SK-N-MC (cell line): ENCODE measurements around the gene LRRC75A.
"Not testable (repeated sequence)": the region's sequence is repeated elsewhere in the genome, so short reads cannot be mapped to it uniquely, and the experiment has no call there.

Source experiments
- DNase-seq: peaks from one replicate; pipeline ENCODE4 v3.0.0-alpha.2; 2011; ENCODE audit warnings: low read depth, low spot score
- H3K27ac ChIP-seq: fragments of 200-600 bp; sonication (generic); 2 replicates; pipeline ENCODE4 v1.5.1; 2016; ENCODE audit warnings: mixed run types
- H3K36me3 ChIP-seq: fragments of 200-600 bp; sonication (generic); 2 replicates; pipeline ENCODE4 v1.6.1; 2017; ENCODE audit warnings: antibody characterized with exemption, low read length, mixed read lengths; ENCODE audit not compliant: insufficient read depth
- H3K4me3 ChIP-seq: fragments of 200-600 bp; sonication (generic); 2 replicates; pipeline ENCODE4 v1.5.1; 2016
- H3K9ac ChIP-seq: fragments of 200-600 bp; sonication (generic); 2 replicates; pipeline ENCODE4 v1.8.0; 2017; ENCODE audit warnings: mixed run types, mixed read lengths; ENCODE audit not compliant: insufficient read length
- H3K9me3 ChIP-seq: fragments of 200-600 bp; sonication (generic); 2 replicates; pipeline ENCODE4 v1.6.1; 2017; ENCODE audit warnings: low read depth, mild to moderate bottlenecking, antibody characterized with exemption, low read length, moderate library complexity, mixed read lengths
- EZH2 ChIP-seq: fragments of 200-600 bp; sonication (generic); IDR thresholded peaks from one replicate; pipeline ENCODE4 v1.6.1; 2017; ENCODE audit warnings: antibody characterized with exemption
- FOXP2 ChIP-seq: optimal IDR thresholded peaks from 2 replicates; pipeline ENCODE3; 2011; ENCODE audit warnings: mild to moderate bottlenecking, moderate library complexity; ENCODE audit not compliant: insufficient read depth; ENCODE audit errors: extremely low read length, control extremely low read depth
- POLR2AphosphoS5 ChIP-seq: IDR thresholded peaks from 2 replicates; pipeline ENCODE4 v1.6.1; 2012; ENCODE audit warnings: mild to moderate bottlenecking, low read depth, low read length, borderline replicate concordance

The LRRC75A gene, protein sequence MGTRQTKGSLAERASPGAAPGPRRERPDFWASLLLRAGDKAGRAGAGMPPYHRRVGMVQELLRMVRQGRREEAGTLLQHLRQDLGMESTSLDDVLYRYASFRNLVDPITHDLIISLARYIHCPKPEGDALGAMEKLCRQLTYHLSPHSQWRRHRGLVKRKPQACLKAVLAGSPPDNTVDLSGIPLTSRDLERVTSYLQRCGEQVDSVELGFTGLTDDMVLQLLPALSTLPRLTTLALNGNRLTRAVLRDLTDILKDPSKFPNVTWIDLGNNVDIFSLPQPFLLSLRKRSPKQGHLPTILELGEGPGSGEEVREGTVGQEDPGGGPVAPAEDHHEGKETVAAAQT

DNA sequence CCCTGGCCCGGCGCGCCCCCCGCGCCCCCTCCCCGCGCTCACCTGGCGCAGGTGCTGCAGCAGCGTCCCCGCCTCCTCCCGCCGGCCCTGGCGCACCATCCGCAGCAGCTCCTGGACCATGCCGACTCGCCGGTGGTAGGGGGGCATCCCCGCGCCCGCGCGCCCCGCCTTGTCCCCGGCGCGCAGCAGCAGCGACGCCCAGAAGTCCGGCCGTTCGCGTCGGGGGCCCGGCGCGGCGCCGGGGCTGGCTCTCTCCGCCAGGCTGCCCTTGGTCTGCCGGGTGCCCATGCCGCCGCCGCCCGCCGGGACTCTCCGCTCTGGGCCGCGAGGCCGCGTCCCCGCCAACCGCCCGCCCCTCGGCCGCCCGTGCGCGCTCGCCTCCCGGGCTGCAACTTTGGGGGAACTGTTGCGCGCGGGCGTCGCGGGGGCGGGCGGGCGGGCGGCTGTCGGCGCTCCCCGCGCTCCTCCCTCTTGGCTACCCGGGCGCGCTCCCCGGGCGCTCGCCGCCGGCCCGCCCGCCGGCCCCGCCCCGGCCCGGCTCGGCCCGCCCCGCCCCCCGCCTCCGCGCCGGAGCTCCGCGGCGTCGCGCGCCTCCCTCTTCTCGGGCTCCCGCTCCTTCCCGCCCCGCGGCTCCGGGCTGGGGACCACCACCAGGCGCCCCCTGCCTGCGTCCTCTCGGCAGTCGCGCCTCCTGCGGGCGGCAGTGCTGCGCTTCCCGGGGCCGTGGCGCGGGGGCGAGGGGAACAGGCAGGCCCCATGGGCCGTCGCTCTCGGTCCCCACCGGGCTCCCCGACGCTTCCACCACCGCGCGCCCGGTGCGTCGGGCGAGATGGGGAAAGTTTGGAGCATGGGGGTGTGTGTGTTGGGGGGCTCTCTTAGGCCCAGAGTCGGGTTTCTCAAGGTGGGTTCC, at the start of gene LRRC75A:
Gene LRRC75A (minus strand): TSS at position 491 of the 910 bp plus-strand sequence. CDS start 203 bp downstream, at position 288.
- no peaks in the 10 kb centered on the region for H3K36me3 ChIP-seq
- no peak within 1 kb of the TSS for H3K9ac ChIP-seq
- DNase-seq = no peak
- peak within 1 kb of the TSS; percentile 71 for H3K4me3 ChIP-seq
- no peak within 1 kb of the TSS for H3K27ac ChIP-seq
- H3K9me3 ChIP-seq = no peaks in the 10 kb centered on the region
- TF ChIP-seq POLR2AphosphoS5 (no peak), FOXP2 (no peak), EZH2 (no peak)

DNA sequence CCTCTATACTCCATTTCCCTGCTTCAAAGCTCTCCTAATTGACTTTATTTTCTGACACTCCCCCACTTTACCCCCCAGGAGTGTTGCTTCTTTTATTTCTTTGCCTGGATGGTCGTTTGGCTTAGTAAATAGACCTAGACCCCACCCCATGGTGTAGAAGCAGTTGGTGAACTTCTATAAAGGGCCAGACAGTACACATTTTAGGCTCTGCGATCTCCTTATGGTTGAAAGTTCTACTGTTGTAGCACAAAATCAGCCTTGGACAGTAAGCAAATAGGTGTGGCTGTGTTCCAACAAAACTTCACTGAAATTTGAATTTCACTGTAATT, 45.1 kb upstream of the LRRC75A start:
- Histone ChIP-seq H3K4me3 (no peak overlapping the region), H3K27ac (no peak overlapping the region), H3K9me3 (no peaks in the 10 kb centered on the region), H3K36me3 (no peaks in the 10 kb centered on the region), H3K9ac (no peak overlapping the region)
- DNase-seq = no peak
- TF ChIP-seq EZH2 = no peak
- no peak for TF ChIP-seq FOXP2
- TF ChIP-seq POLR2AphosphoS5 = no peak

DNA sequence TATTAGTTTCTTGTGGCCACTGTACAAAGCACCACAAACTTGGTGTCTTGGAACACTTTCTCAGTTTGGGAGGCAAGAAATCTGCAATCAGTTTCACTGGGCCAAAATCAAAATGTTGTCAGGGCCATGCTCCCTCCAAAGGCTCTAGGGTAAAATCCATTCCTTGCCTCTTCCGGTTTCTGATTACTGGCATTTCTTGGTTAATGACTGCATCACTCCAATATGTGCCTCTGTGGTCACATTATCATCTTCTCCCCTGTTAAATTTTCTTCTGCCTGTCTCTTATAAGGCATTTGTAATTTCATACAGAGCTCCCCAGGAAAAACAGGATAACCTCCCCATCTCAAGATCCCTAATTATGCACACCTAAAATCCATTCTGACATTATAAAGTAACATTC, 42.2 kb upstream of the LRRC75A start:
- Histone ChIP-seq H3K27ac (no peak overlapping the region), H3K9me3 (no peaks in the 10 kb centered on the region), H3K36me3 (no peaks in the 10 kb centered on the region), H3K9ac (no peak overlapping the region), H3K4me3 (no peak overlapping the region)
- DNase-seq = no peak
- TF ChIP-seq POLR2AphosphoS5 (no peak), FOXP2 (no peak), EZH2 (no peak)

DNA sequence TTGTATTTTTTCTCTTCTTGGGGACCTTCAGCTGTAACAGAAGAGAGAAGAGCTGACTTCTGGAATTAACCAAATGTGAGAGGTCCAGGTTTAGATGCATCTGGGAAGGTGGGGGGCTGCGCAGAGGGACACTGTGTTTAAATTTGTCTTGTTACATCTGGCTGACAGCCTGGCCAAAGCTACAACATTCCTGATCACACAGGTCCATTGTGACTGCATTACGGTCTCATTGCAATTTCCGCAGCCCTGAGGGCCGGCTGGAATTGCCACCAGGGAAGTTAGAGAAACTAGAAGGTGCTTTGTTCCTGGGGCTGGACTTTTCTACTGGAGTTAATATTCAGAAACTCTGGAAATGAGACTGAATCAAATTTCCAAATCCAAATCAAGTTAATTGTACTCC, 37.9 kb upstream of the LRRC75A start:
- DNase-seq = no peak
- no peak for TF ChIP-seq POLR2AphosphoS5
- TF ChIP-seq EZH2 = no peak
- no peak for TF ChIP-seq FOXP2
- Histone ChIP-seq H3K9ac (no peak overlapping the region), H3K4me3 (no peak overlapping the region), H3K27ac (no peak overlapping the region), H3K9me3 (no peaks in the 10 kb centered on the region), H3K36me3 (no peaks in the 10 kb centered on the region)

DNA sequence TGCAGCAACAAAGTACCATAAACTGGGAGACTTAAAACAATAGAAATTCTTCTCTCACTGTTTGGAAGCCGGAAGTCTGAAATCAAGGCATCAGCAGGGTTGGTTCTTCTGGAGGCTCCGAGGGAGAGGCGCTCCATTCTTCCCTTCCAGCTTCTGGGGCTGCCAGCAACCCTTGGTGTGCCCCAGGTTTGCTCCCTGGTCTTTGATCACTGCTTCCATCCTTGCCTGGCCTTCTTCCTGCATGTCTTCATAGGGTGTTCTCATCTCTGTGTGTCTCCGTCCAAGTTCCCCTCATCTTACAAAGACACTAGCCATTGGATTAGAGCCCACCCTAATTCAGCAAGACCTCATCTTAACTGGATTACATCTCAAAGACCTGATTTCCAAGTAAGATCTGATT, 35.3 kb upstream of the LRRC75A start:
- Histone ChIP-seq H3K27ac (no peak overlapping the region), H3K9ac (no peak overlapping the region), H3K9me3 (no peaks in the 10 kb centered on the region), H3K4me3 (no peak overlapping the region), H3K36me3 (no peaks in the 10 kb centered on the region)
- DNase-seq = no peak
- no peak for TF ChIP-seq POLR2AphosphoS5
- TF ChIP-seq FOXP2 = no peak
- TF ChIP-seq EZH2 = no peak

DNA sequence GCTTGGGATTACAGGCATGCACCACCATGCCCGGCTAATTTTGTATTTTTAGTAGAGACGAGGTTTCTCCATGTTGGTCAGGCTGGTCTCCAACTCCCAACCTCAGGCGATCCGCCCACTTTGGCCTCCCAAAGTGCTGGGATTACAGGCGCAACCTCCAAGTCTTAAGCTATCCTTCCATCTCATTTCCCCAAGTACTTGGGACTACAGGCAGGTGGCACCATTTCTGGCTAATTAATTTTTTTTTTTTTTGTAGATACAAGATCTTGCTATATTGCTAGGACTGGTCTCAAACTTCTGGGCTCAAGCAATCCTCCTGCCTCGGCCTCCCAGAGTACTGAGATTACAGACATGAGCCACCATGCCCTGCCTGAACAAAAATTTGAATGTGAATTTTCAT, 33.6 kb upstream of the LRRC75A start:
- DNase-seq, H3K9me3 ChIP-seq, H3K4me3 ChIP-seq, H3K9ac ChIP-seq, H3K27ac ChIP-seq, H3K36me3 ChIP-seq: not testable (repeated sequence)

DNA sequence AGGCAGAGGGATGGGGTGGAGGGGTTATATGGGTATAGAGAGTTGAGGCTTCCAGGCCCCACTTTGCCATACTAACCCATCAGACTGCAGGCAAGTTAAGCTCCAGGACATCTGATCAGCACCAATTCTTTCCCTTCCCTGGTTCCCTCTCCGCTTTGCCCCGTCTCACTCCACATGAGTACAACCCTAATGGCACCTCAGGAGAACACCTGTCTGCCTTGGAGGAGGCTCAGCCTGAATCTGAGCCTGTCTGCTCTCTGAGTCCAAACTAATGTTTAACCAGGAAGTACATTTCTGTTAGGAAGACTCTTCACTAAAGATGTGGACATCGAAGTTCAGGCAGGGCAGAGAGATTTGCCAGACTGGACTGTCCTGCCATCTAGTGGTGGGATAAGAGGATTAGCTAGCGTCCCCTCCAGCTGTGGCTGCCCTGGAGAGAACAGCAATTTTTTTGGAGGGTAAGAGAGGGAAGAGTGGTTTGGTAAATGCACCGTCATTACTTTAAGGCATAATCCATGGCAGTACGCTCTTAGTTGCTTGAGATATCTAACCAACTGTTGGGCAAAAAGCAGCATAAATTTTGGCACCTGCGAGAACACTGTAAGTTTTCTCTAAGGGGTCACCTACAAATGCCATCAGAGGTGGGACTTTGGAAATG, 29.2 kb upstream of the LRRC75A start:
- TF ChIP-seq EZH2 (no peak), POLR2AphosphoS5 (no peak), FOXP2 (no peak)

DNA sequence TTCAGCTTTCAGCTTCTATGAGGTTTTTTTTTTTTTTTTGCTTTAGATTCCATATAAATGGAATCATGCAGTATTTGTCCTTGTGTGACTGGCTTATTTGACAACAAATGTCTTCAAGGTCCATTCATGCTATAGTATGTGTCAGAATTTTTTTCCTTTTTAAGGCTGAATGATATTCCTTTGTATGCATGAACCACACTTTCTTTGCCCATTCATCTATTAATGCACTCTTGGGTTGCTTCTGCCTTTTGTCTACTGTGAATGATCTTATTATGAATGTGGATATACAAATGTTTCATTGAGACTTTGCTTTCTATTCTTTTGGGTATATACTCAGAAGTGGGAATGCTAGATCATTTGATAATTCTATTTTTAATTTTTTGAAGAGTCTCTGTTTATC, 27.0 kb upstream of the LRRC75A start:
- no peak overlapping the region for H3K9ac ChIP-seq
- TF ChIP-seq POLR2AphosphoS5 (no peak), FOXP2 (no peak), EZH2 (no peak)
- no peak for DNase-seq
- H3K36me3 ChIP-seq = no peaks in the 10 kb centered on the region
- no peak overlapping the region for H3K4me3 ChIP-seq
- no peak overlapping the region for H3K27ac ChIP-seq
- no peaks in the 10 kb centered on the region for H3K9me3 ChIP-seq

More for the DNA sequence above, 29.2 kb upstream of the LRRC75A start:
- no peak overlapping the region for H3K9ac ChIP-seq
- H3K27ac ChIP-seq = no peak overlapping the region
- H3K4me3 ChIP-seq = no peak overlapping the region
- DNase-seq = peak; percentile 30
- H3K9me3 ChIP-seq = no peaks in the 10 kb centered on the region
- H3K36me3 ChIP-seq = no peaks in the 10 kb centered on the region

DNA sequence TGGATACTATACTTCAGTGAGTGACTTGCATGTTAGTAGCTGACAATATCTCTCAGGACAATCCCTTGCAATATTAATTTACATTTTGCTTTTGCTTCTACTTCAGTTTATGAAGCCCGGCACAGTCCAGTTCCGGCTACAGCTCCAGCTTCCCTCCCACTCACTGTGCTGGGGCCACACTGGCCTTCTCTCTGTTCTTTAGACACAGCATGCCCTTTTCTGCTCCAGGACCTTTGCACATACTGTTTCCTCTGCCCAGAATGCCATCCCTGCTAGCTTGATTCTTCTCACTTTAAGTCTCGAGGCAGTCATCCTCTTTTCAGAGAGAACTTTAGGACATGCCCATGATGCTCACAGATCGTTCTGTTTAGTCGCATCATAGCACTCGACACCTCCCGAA, 25.5 kb upstream of the LRRC75A start:
- Histone ChIP-seq H3K4me3 (no peak overlapping the region), H3K9me3 (no peaks in the 10 kb centered on the region), H3K27ac (no peak overlapping the region), H3K9ac (no peak overlapping the region), H3K36me3 (no peaks in the 10 kb centered on the region)
- TF ChIP-seq EZH2 = no peak
- TF ChIP-seq POLR2AphosphoS5 = no peak
- TF ChIP-seq FOXP2 = no peak
- DNase-seq = no peak
